ENCODE results near the gene NLRC5.

- TF ChIP-seq CTCF (IDR thresholded peaks at IDR 0.05; ENCODE audit: low read depth, low read length, poor library complexity, severe bottlenecking) = no peak
- TF ChIP-seq EZH2phosphoT487 (IDR thresholded peaks at IDR 0.05; ENCODE audit: borderline replicate concordance, low read length) = no peak
Measured at GRCh38 chr16:57113042-57113453, 123.7 kb downstream of the NLRC5 start.

All from DOHH2 (cell line).